GM12874 (cell line): Measurements from ENCODE around the gene PRAC1.

Experiments used
- CTCF ChIP-seq: IDR thresholded peaks from 2 replicates; pipeline ENCODE4 v1.5.1; 2011; ENCODE audit warnings: low read depth, mild to moderate bottlenecking, control low read depth, low read length, moderate library complexity; ENCODE audit not compliant: insufficient read depth

PRAC1 gene

GRCh38 chr17:48751733-48752398 is 29.5 kb upstream of the PRAC1 start:
- TF ChIP-seq CTCF = no peak

GRCh38 chr17:48751172-48751571 is 28.9 kb upstream of the PRAC1 start:
- TF ChIP-seq CTCF = no peak

GRCh38 chr17:48749621-48750553 is 27.6 kb upstream of the PRAC1 start:
- no peak for TF ChIP-seq CTCF

- no peak for TF ChIP-seq CTCF
Observed at GRCh38 chr17:48748718-48749566, 26.6 kb upstream of the PRAC1 start.

GRCh38 chr17:48747445-48748363 is 25.4 kb upstream of the PRAC1 start:
- TF ChIP-seq CTCF = no peak

- TF ChIP-seq CTCF = no peak
Observed at GRCh38 chr17:48746916-48747444, 24.7 kb upstream of the PRAC1 start.
